ENCODE results near the gene SCAF1. TPM values are rescaled to one million over a fixed set of nuclear protein-coding genes. Genes with fewer than 3 reads are reported as not detected.

Gene SCAF1
- total and polyA plus RNA-seq, 9 of the 15 experiments (the other 6 are each of a cell fraction or from before 2014, with no cell fraction given) = 0.20 to 79.0 (median 4.9) TPM

DNA sequence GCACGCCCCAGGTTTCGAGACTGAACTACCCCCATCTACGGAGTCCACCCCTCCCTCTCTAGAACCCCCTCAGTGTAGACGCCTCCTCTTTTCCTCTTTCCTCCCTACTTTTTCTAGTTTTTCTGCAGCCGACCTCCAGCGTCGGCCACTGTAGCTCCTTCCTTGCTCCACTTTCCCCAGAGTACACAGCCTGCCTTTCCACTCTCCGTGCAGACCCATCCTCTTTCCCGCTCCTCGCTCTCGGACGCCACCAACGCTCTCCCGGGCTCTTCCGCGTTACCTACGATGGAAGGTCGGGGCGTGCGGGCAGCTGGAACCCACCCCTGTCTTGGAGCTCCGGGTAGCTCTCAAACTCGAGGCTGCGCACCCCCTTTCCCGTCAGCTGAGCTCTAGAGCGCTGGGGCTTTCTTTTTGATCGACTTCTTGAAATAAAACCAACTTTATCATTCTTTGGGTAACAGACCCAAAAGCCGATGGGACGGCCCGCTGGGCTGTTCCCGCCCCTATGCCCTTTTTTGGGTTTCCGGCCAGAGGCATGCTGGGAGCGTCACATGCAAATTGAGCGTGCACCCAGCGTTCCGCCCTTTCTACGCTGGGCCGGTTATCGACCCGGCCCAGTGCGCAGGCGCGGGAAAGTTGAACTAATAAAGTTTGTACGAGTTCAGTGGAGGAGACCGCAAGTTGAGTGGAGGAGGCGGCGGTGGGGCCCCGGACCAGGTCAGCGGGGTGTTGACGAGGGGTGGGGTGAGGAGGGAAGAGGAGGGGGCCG, 23.5 kb downstream of the SCAF1 start, which contains the start of the genes BCL2L12 and IRF3 (continued):
- TF ChIP-seq ARID4B (CRISPR knock-in tag; IDR thresholded peaks at IDR 0.05) (peak; percentile 12; the same call in 1 of the 2 replicates), ARHGAP35 (IDR thresholded peaks at IDR 0.05; ENCODE audit: partially characterized antibody) (peak; percentile 56), PTBP1 (IDR thresholded peaks at IDR 0.05; ENCODE audit: low read depth, low read length) (no peak), C11orf30 (IDR thresholded peaks at IDR 0.05; ENCODE audit: low read depth) (peak; percentile 23; the same call in 1 of the 2 replicates), ZKSCAN1 (IDR thresholded peaks at IDR 0.05; ENCODE audit: low read depth, low read length) (peak; percentile 26; the same call in 1 of the 2 replicates), CAMTA2 (CRISPR knock-in tag; conservative IDR thresholded peaks at IDR 0.05) (no peak), YY1 (IDR thresholded peaks at IDR 0.05; ENCODE audit: borderline replicate concordance in 1 of 3, control insufficient read depth in 1 of 3, extremely low read depth in 1 of 3, insufficient read depth in 3 of 3, insufficient read length in 1 of 3, insufficient replicate concordance in 2 of 3, low read depth in 1 of 3, low read length in 2 of 3) (peak in 1 of 3 experiments; percentile 14), BRF1 (IDR thresholded peaks at IDR 0.05; ENCODE audit: borderline replicate concordance, extremely low read depth, insufficient read length) (no peak), POLR2A (conservative IDR thresholded peaks at IDR 0.05) (peak; percentile 89), ZNF668 (CRISPR knock-in tag; IDR thresholded peaks at IDR 0.05) (no peak), OTX1 (CRISPR knock-in tag; IDR thresholded peaks at IDR 0.05) (peak; percentile 29; the same call in 1 of the 2 replicates), SAP30 (IDR thresholded peaks at IDR 0.05; ENCODE audit: borderline replicate concordance, insufficient read depth, low read depth, low read length, poor library complexity, severe bottlenecking) (no peak), UBTF (IDR thresholded peaks at IDR 0.05; ENCODE audit: borderline replicate concordance in 1 of 2, low read depth in 2 of 2, low read length in 2 of 2) (peak; percentile 75 to 83; a peak in 2 of 4 replicates), ELF4 (CRISPR knock-in tag; IDR thresholded peaks at IDR 0.05) (peak; percentile 58), SMAD4 (CRISPR knock-in tag; conservative IDR thresholded peaks at IDR 0.05) (0 out of 2 replicates have a peak, but pooled peaks have one; percentile 31), HMG20A (CRISPR knock-in tag; conservative IDR thresholded peaks at IDR 0.05) (no peak)
- TF ChIP-seq, protein P1, sequence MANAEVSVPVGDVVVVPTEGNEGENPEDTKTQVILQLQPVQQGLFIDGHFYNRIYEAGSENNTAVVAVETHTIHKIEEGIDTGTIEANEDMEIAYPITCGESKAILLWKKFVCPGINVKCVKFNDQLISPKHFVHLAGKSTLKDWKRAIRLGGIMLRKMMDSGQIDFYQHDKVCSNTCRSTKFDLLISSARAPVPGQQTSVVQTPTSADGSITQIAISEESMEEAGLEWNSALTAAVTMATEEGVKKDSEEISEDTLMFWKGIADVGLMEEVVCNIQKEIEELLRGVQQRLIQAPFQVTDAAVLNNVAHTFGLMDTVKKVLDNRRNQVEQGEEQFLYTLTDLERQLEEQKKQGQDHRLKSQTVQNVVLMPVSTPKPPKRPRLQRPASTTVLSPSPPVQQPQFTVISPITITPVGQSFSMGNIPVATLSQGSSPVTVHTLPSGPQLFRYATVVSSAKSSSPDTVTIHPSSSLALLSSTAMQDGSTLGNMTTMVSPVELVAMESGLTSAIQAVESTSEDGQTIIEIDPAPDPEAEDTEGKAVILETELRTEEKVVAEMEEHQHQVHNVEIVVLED (CRISPR knock-in tag; IDR thresholded peaks at IDR 0.05) = peak; percentile 97

Measured in K562 (cell line).